Activated CD4-positive, alpha-beta T cell treated with anti-CD3 and anti-CD28 coated beads for 36 hours (primary cell): Measurements from ENCODE around the gene CD8B2. TPM values are rescaled to one million over a fixed set of nuclear protein-coding genes. Genes with fewer than 3 reads are reported as not detected.
"Not testable (repeated sequence)": the region's sequence is repeated elsewhere in the genome, so short reads cannot be mapped to it uniquely, and the experiment has no call there.

Source experiments
- ATAC-seq: fragments of 200-7000 bp; cut with Tn5 transposase; one replicate; pipeline ENCODE4 v1.10.0; 2021; ENCODE audit warnings: mild to moderate bottlenecking, moderate library complexity
- CTCF ChIA-PET: fragments of 350-600 bp; sonication (Branson Sonifier 250); formaldehyde crosslinking; loops from one replicate; lab custom pipeline; 2021; ENCODE audit warnings: antibody characterized with exemption; lab: Charles Lee
- POLR2A ChIA-PET: fragments of 350-600 bp; sonication (Branson Sonifier 250); formaldehyde crosslinking; loops from one replicate; lab custom pipeline; 2021; ENCODE audit warnings: antibody characterized with exemption, inconsistent platforms; lab: Charles Lee
- DNase-seq: peaks from one replicate; pipeline ENCODE4 v3.0.0-alpha.2; 2020
- H3K27ac Mint-ChIP-seq: one replicate; pipeline ENCODE4 v1.8.0; 2021; ENCODE audit warnings: mixed read lengths
- H3K27me3 Mint-ChIP-seq: one replicate; pipeline ENCODE4 v1.8.0; 2021; ENCODE audit warnings: mixed read lengths
- H3K36me3 Mint-ChIP-seq: one replicate; pipeline ENCODE4 v1.8.0; 2021; ENCODE audit warnings: low read depth, mixed read lengths
- H3K4me1 Mint-ChIP-seq: one replicate; pipeline ENCODE4 v1.8.0; 2021; ENCODE audit warnings: mixed read lengths
- H3K4me3 Mint-ChIP-seq: one replicate; pipeline ENCODE4 v1.8.0; 2021; ENCODE audit warnings: mild to moderate bottlenecking, moderate library complexity, mixed read lengths
- H3K9me3 Mint-ChIP-seq: one replicate; pipeline ENCODE4 v1.8.0; 2021; ENCODE audit warnings: low read depth, mixed read lengths
- intact Hi-C, 2 experiments: fragments of 100-400 bp; cut with DNase I in 1 of 2; cut with micrococcal nuclease in 1 of 2; formaldehyde crosslinking; loops; one replicate each; pipeline versions ENCODE4 v1.14.2 to v1.15.1; 2022 to 2024; cut with DNase I, micrococcal nuclease
- total RNA-seq, 2 experiments: library from RNA; stranded (reverse); gene quantifications; one replicate each; pipeline ENCODE4 v1.2.3, GENCODE V29; 2021

Gene CD8B2
- total RNA-seq, 2 experiments from 2014 or later: 0.09 to 0.11 TPM

GRCh38 chr2:106514827-106515226, 27.7 kb downstream of the CD8B2 start:
- H3K27me3 Mint-ChIP-seq, H3K9me3 Mint-ChIP-seq, CTCF ChIA-PET, H3K4me3 Mint-ChIP-seq, intact Hi-C loops, H3K36me3 Mint-ChIP-seq: not testable (repeated sequence)
- Mint-ChIP-seq H3K4me1 (peaks cover 18% of the 10 kb centered on the region), H3K27ac (peak overlapping the region; percentile 71)
- POLR2A ChIA-PET: interaction anchor here (0.6 kb wide), 1 partner anchor 67 kb away, joined by 4 read pairs; no protein-coding TSS in a partner anchor
- DNase-seq (peak; percentile 10), ATAC-seq (peak; percentile 49)

- Mint-ChIP-seq H3K4me3 (no peak overlapping the region), H3K4me1 (peaks cover 15% of the 10 kb centered on the region), H3K27me3 (peaks cover 2% of the 10 kb centered on the region), H3K9me3 (no peaks in the 10 kb centered on the region), H3K36me3 (no peaks in the 10 kb centered on the region), H3K27ac (no peak overlapping the region)
- ChIA-PET CTCF (no interaction called here), POLR2A (no interaction called here)
- intact Hi-C loops: no loop called here
- ATAC-seq: no peak
- no peak for DNase-seq
These were observed 29.3 kb downstream of the CD8B2 start for GRCh38 chr2:106516436-106516835.

GRCh38 chr2:106516864-106517263, 29.7 kb downstream of the CD8B2 start:
- Mint-ChIP-seq H3K27me3 (peaks cover 2% of the 10 kb centered on the region), H3K4me1 (peaks cover 11% of the 10 kb centered on the region), H3K4me3 (no peak overlapping the region), H3K36me3 (no peaks in the 10 kb centered on the region), H3K27ac (no peak overlapping the region), H3K9me3 (no peaks in the 10 kb centered on the region)
- ATAC-seq (no peak), DNase-seq (no peak)
- intact Hi-C loops: no loop called here
- POLR2A ChIA-PET: no interaction called here
- CTCF ChIA-PET: no interaction called here

- H3K36me3 Mint-ChIP-seq: no peaks in the 10 kb centered on the region
- intact Hi-C loops: no loop called here
- H3K4me1 Mint-ChIP-seq: peaks cover 7% of the 10 kb centered on the region
- ATAC-seq (no peak), DNase-seq (no peak)
- no peak overlapping the region for H3K4me3 Mint-ChIP-seq
- H3K9me3 Mint-ChIP-seq: no peaks in the 10 kb centered on the region
- H3K27me3 Mint-ChIP-seq: peaks cover 2% of the 10 kb centered on the region
- CTCF ChIA-PET: no interaction called here
- POLR2A ChIA-PET: no interaction called here
- no peak overlapping the region for H3K27ac Mint-ChIP-seq
These were observed 30.2 kb downstream of the CD8B2 start for GRCh38 chr2:106517329-106517728.

- H3K9me3 Mint-ChIP-seq: peaks cover 6% of the 10 kb centered on the region
- H3K27me3 Mint-ChIP-seq: peaks cover 2% of the 10 kb centered on the region
- POLR2A ChIA-PET: no interaction called here
- peaks cover 4% of the 10 kb centered on the region for H3K4me1 Mint-ChIP-seq
- no peak overlapping the region for H3K27ac Mint-ChIP-seq
- H3K4me3 Mint-ChIP-seq: no peak overlapping the region
- DNase-seq (no peak), ATAC-seq (no peak)
- intact Hi-C loops: no loop called here
- no peaks in the 10 kb centered on the region for H3K36me3 Mint-ChIP-seq
- CTCF ChIA-PET: no interaction called here
These were observed 32.6 kb downstream of the CD8B2 start for GRCh38 chr2:106519767-106520166.

GRCh38 chr2:106521016-106521415, 33.9 kb downstream of the CD8B2 start:
- ChIA-PET POLR2A (no interaction called here), CTCF (no interaction called here)
- ATAC-seq (no peak), DNase-seq (no peak)
- peaks cover 2% of the 10 kb centered on the region for H3K27me3 Mint-ChIP-seq
- peaks cover 6% of the 10 kb centered on the region for H3K9me3 Mint-ChIP-seq
- H3K36me3 Mint-ChIP-seq: no peaks in the 10 kb centered on the region
- H3K4me3 Mint-ChIP-seq: no peak overlapping the region
- intact Hi-C loops: no loop called here
- no peaks in the 10 kb centered on the region for H3K4me1 Mint-ChIP-seq
- H3K27ac Mint-ChIP-seq: no peak overlapping the region

- Mint-ChIP-seq H3K36me3 (no peaks in the 10 kb centered on the region), H3K27me3 (peaks cover 3% of the 10 kb centered on the region), H3K9me3 (peaks cover 6% of the 10 kb centered on the region), H3K4me1 (no peaks in the 10 kb centered on the region), H3K27ac (no peak overlapping the region), H3K4me3 (no peak overlapping the region)
- DNase-seq (no peak), ATAC-seq (no peak)
- intact Hi-C loops: no loop called here
- POLR2A ChIA-PET: no interaction called here
- CTCF ChIA-PET: no interaction called here
These were observed 37.0 kb downstream of the CD8B2 start for GRCh38 chr2:106523976-106524665.

GRCh38 chr2:106530866-106531265, 43.7 kb downstream of the CD8B2 start:
- CTCF ChIA-PET: interaction anchor here (1.5 to 1.6 kb wide), 2 partner anchors 51 to 954 kb away, joined by 3 to 7 read pairs; no protein-coding TSS in a partner anchor
- no peaks in the 10 kb centered on the region for H3K4me1 Mint-ChIP-seq
- no peak for DNase-seq

GRCh38 chr2:106531676-106532214, 44.6 kb downstream of the CD8B2 start:
- no peak overlapping the region for H3K4me3 Mint-ChIP-seq
- peaks cover 4% of the 10 kb centered on the region for H3K4me1 Mint-ChIP-seq
- CTCF ChIA-PET: interaction anchor here (0.6 to 1.6 kb wide), 4 partner anchors 12 to 1284 kb away, joined by 3 to 7 read pairs (median 3); no protein-coding TSS in a partner anchor

More at GRCh38 chr2:106530866-106531265, 43.7 kb downstream of the CD8B2 start:
- Mint-ChIP-seq H3K27ac (no peak overlapping the region), H3K9me3 (no peaks in the 10 kb centered on the region), H3K36me3 (no peaks in the 10 kb centered on the region), H3K4me3 (no peak overlapping the region), H3K27me3 (peaks cover 10% of the 10 kb centered on the region)
- no peak for ATAC-seq
- intact Hi-C loops: no loop called here
- POLR2A ChIA-PET: interaction anchor here (0.6 kb wide), 1 partner anchor 44 kb away, joined by 9 read pairs; no protein-coding TSS in a partner anchor

GRCh38 chr2:106532236-106532635, 45.1 kb downstream of the CD8B2 start:
- intact Hi-C loops: no loop called here
- H3K9me3 Mint-ChIP-seq: no peaks in the 10 kb centered on the region
- POLR2A ChIA-PET: no interaction called here
- H3K4me1 Mint-ChIP-seq: peaks cover 7% of the 10 kb centered on the region
- CTCF ChIA-PET: interaction anchor here (0.6 to 1.6 kb wide), 2 partner anchors 11 to 1285 kb away, joined by 3 read pairs; no protein-coding TSS in a partner anchor
- H3K27ac Mint-ChIP-seq: no peak overlapping the region
- peaks cover 10% of the 10 kb centered on the region for H3K27me3 Mint-ChIP-seq
- H3K4me3 Mint-ChIP-seq: no peak overlapping the region
- no peaks in the 10 kb centered on the region for H3K36me3 Mint-ChIP-seq
- no peak for ATAC-seq
- DNase-seq: no peak

More at GRCh38 chr2:106531676-106532214, 44.6 kb downstream of the CD8B2 start:
- Mint-ChIP-seq H3K27ac (no peak overlapping the region), H3K36me3 (no peaks in the 10 kb centered on the region), H3K9me3 (no peaks in the 10 kb centered on the region), H3K27me3 (peaks cover 10% of the 10 kb centered on the region)
- POLR2A ChIA-PET: interaction anchor here (0.6 kb wide), 1 partner anchor 43 kb away, joined by 9 read pairs; no protein-coding TSS in a partner anchor
- no peak for ATAC-seq
- DNase-seq: no peak
- intact Hi-C loops: no loop called here

GRCh38 chr2:106534471-106534870, 47.3 kb downstream of the CD8B2 start:
- DNase-seq (no peak), ATAC-seq (no peak)
- ChIA-PET CTCF (interaction anchor here (1.2 to 1.3 kb wide), 3 partner anchors 9 to 46 kb away, joined by 3 read pairs; no protein-coding TSS in a partner anchor), POLR2A (no interaction called here)
- H3K27ac Mint-ChIP-seq: no peak overlapping the region
- H3K9me3 Mint-ChIP-seq: no peaks in the 10 kb centered on the region
- intact Hi-C loops: no loop called here
- H3K36me3 Mint-ChIP-seq: no peaks in the 10 kb centered on the region
- H3K4me3 Mint-ChIP-seq: no peak overlapping the region
- H3K4me1 Mint-ChIP-seq: peaks cover 7% of the 10 kb centered on the region
- peaks cover 6% of the 10 kb centered on the region for H3K27me3 Mint-ChIP-seq

- POLR2A ChIA-PET: no interaction called here
- ATAC-seq (peak; percentile 91), DNase-seq (peak; percentile 48)
- peaks cover 7% of the 10 kb centered on the region for H3K4me1 Mint-ChIP-seq
- no peaks in the 10 kb centered on the region for H3K36me3 Mint-ChIP-seq
- peaks cover 5% of the 10 kb centered on the region for H3K27me3 Mint-ChIP-seq
- intact Hi-C loops: no loop called here
- CTCF ChIA-PET: interaction anchor here (0.7 to 1.4 kb wide), 2 partner anchors 46 to 75 kb away, joined by 3 read pairs; no protein-coding TSS in a partner anchor
- no peak overlapping the region for H3K27ac Mint-ChIP-seq
- no peak overlapping the region for H3K4me3 Mint-ChIP-seq
- H3K9me3 Mint-ChIP-seq: no peaks in the 10 kb centered on the region
These were observed 49.3 kb downstream of the CD8B2 start for GRCh38 chr2:106536490-106536889.
